NB4 (cell line): ENCODE results near the gene SERAC1.

ENCODE experiments used
- CTCF ChIP-seq: IDR thresholded peaks from one replicate; pipeline ENCODE4 v1.5.1; 2012; ENCODE audit warnings: low read depth, low read length
- MAX ChIP-seq: IDR thresholded peaks from 2 replicates; pipeline ENCODE4 v1.6.1; 2011; ENCODE audit warnings: low read depth, low read length
- MYC ChIP-seq: IDR thresholded peaks from 2 replicates; pipeline ENCODE4 v1.6.1; 2011; ENCODE audit warnings: low read depth, low read length
- POLR2A ChIP-seq: IDR thresholded peaks from 2 replicates; pipeline ENCODE4 v1.6.1; 2011; ENCODE audit warnings: mild to moderate bottlenecking; ENCODE audit not compliant: insufficient read length; ENCODE audit errors: extremely low read depth

- TF ChIP-seq CTCF (no peak), POLR2A (no peak), MAX (no peak), MYC (no peak)
Observed at GRCh38 chr6:158154816-158155215, 13.2 kb downstream of the SERAC1 start.
